A673 (cell line): ENCODE data around the gene SNED1. TPM values are rescaled to one million over a fixed set of nuclear protein-coding genes. Genes with fewer than 3 reads are reported as not detected.

ENCODE experiments used
- BruUV-seq: library from RNA; stranded (reverse); fragments of 400-500 nt; replicated peaks from 2 replicates; lab custom pipeline; 2021; lab: Mats Ljungman, UMichigan
- CTCF ChIA-PET: fragments of 300-600 bp; sonication (Branson Sonifier 250); formaldehyde crosslinking; loops from one replicate; lab custom pipeline; 2022; ENCODE audit warnings: antibody characterized with exemption; lab: Charles Lee
- POLR2A ChIA-PET: fragments of 300-600 bp; sonication (Branson Sonifier 250); formaldehyde crosslinking; loops from one replicate; lab custom pipeline; 2022; ENCODE audit warnings: antibody characterized with exemption; ENCODE audit not compliant: low non-redundant PET; lab: Charles Lee
- DNase-seq: peaks from one replicate; pipeline ENCODE4 v3.0.0-alpha.2; 2015; ENCODE audit warnings: low spot score
- H3K27ac ChIP-seq: fragments of 200-600 bp; sonication (generic); 2 replicates; pipeline ENCODE4 v1.5.1; 2016; ENCODE audit warnings: mixed run types, low read depth, mild to moderate bottlenecking, mixed read lengths, antibody characterized with exemption, low read length; ENCODE audit not compliant: poor library complexity, severe bottlenecking
- H3K27me3 ChIP-seq: fragments of 200-600 bp; sonication (generic); replicated peaks from 2 replicates; pipeline ENCODE4 v1.6.1; 2017; ENCODE audit warnings: mixed run types, low read depth, mild to moderate bottlenecking, mixed read lengths, antibody characterized with exemption, low read length; ENCODE audit not compliant: insufficient read depth, poor library complexity
- H3K36me3 ChIP-seq: fragments of 200-600 bp; sonication (generic); 2 replicates; pipeline ENCODE4 v1.6.1; 2016; ENCODE audit warnings: mixed run types, mild to moderate bottlenecking, mixed read lengths, antibody characterized with exemption, low read length; ENCODE audit not compliant: insufficient read depth, poor library complexity, severe bottlenecking
- H3K4me1 ChIP-seq: fragments of 200-600 bp; sonication (generic); 2 replicates; pipeline ENCODE4 v1.6.1; 2017; ENCODE audit warnings: mixed run types, mild to moderate bottlenecking, mixed read lengths, antibody characterized with exemption, low read length; ENCODE audit not compliant: insufficient read depth, poor library complexity, severe bottlenecking
- H3K4me3 ChIP-seq: fragments of 200-600 bp; sonication (generic); 2 replicates; pipeline ENCODE4 v1.5.1; 2016; ENCODE audit warnings: low read depth, mixed run types, mild to moderate bottlenecking, mixed read lengths, low read length; ENCODE audit not compliant: poor library complexity, severe bottlenecking
- H3K9me3 ChIP-seq: fragments of 200-600 bp; sonication (generic); 2 replicates; pipeline ENCODE4 v1.6.1; 2016; ENCODE audit warnings: mixed run types, low read depth, mild to moderate bottlenecking, mixed read lengths, antibody characterized with exemption, low read length; ENCODE audit not compliant: poor library complexity, severe bottlenecking
- CTCF ChIP-seq: fragments of 300-800, 200-600 bp; sonication (generic); conservative IDR thresholded peaks from 2 replicates; pipeline ENCODE4 v1.5.1; 2017; ENCODE audit warnings: low read depth, mild to moderate bottlenecking, antibody characterized with exemption, low read length, moderate library complexity, mixed read lengths
- EZH2 ChIP-seq: fragments of 200-600 bp; sonication (generic); IDR thresholded peaks from 2 replicates; pipeline ENCODE4 v1.6.1; 2017; ENCODE audit warnings: borderline replicate concordance, low read depth, mild to moderate bottlenecking, mixed read lengths, antibody characterized with exemption, low read length; ENCODE audit not compliant: poor library complexity, severe bottlenecking
- intact Hi-C: fragments of 100-400 bp; cut with micrococcal nuclease; formaldehyde crosslinking; loops from one replicate; pipeline ENCODE4 v1.10.0; 2022; ENCODE audit not compliant: unreplicated experiment
- total RNA-seq: library from RNA; stranded (reverse); gene quantifications from 2 replicates; pipeline ENCODE4 v1.2.3, GENCODE V29; 2021

The SNED1 gene
- total RNA-seq, 1 experiment from 2014 or later, result 3.0 TPM

GRCh38 chr2:241047253-241048010 lies 49.0 kb downstream of the SNED1 start:
- TF ChIP-seq EZH2 (no peak), CTCF (no peak)
- H3K4me3 ChIP-seq, result no peak overlapping the region
- intact Hi-C loops, result no loop called here
- peaks cover 5% of the 10 kb centered on the region for H3K9me3 ChIP-seq
- H3K4me1 ChIP-seq, result no peaks in the 10 kb centered on the region
- CTCF ChIA-PET, result no interaction called here
- no peaks in the 10 kb centered on the region for H3K36me3 ChIP-seq
- H3K27me3 ChIP-seq, result peaks cover 5% of the 10 kb centered on the region
- no peak for DNase-seq
- BruUV-seq, result no TSS peak
- POLR2A ChIA-PET, result no interaction called here
- no peak overlapping the region for H3K27ac ChIP-seq

GRCh38 chr2:241048149-241048948 lies 49.9 kb downstream of the SNED1 start:
- BruUV-seq, result no TSS peak
- intact Hi-C loops, result no loop called here
- DNase-seq, result no peak
- CTCF ChIA-PET, result no interaction called here
- no peak overlapping the region for H3K27ac ChIP-seq
- no peaks in the 10 kb centered on the region for H3K4me1 ChIP-seq
- no peaks in the 10 kb centered on the region for H3K27me3 ChIP-seq
- no peaks in the 10 kb centered on the region for H3K36me3 ChIP-seq
- H3K4me3 ChIP-seq, result no peak overlapping the region
- H3K9me3 ChIP-seq, result peaks cover 5% of the 10 kb centered on the region
- POLR2A ChIA-PET, result no interaction called here
- TF ChIP-seq CTCF (no peak), EZH2 (no peak)

- ChIA-PET CTCF (no interaction called here), POLR2A (no interaction called here)
- H3K27ac ChIP-seq, result no peak overlapping the region
- H3K27me3 ChIP-seq, result no peaks in the 10 kb centered on the region
- no peak for DNase-seq
- H3K36me3 ChIP-seq, result no peaks in the 10 kb centered on the region
- BruUV-seq, result no TSS peak
- peaks cover 5% of the 10 kb centered on the region for H3K9me3 ChIP-seq
- no peaks in the 10 kb centered on the region for H3K4me1 ChIP-seq
- intact Hi-C loops, result no loop called here
- no peak overlapping the region for H3K4me3 ChIP-seq
- TF ChIP-seq EZH2, result no peak
- no peak for TF ChIP-seq CTCF
Observed at GRCh38 chr2:241048949-241049343, 50.5 kb downstream of the SNED1 start.
